ENCODE data around the gene CHGA. TPM values are rescaled to one million over a fixed set of nuclear protein-coding genes. Genes with fewer than 3 reads are reported as not detected.

The CHGA gene
- total and polyA plus RNA-seq, 2 of the 13 experiments (the other 11 are each of a cell fraction or from before 2014, with no cell fraction given): not detected

DNA sequence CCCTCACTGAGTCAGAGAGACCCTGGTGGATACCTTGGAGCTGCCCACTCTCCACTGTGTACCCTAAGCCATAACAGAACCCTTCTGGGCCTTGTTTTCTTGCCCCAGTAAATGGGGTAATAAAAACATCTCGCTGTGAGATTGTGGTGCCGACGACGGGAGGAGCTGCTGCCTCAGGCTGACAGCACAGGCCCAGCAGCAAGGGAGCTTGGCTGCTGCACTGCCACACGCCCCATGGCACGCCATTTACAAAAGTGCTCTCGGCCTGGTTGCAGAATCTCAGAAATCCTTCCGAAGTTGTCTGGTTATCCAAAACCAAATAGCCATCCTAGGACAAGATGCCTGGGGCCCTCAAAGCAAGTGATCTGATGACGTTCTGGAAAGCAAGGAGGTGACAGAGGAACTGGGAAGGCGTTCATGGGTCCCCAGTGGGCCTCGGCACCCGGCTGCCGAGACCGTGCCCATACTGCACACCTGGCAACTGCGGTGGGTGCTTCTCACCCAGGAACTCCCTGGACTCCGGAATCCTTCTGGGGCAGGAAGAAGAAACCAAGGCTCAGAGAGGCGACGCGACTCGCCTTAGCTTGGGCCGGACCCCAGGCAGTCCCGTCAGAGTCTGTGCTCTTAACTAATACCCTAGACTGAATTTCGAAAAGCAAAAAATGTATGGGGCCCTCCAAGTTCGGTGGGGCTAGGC is 26.7 kb downstream of the CHGA start (continued):
- TF ChIP-seq HNF1A (IDR thresholded peaks at IDR 0.05; ENCODE audit: low read depth) (no peak), HNF1A (CRISPR knock-in tag; IDR thresholded peaks at IDR 0.05; ENCODE audit: borderline replicate concordance) (no peak), ZSCAN5A (CRISPR knock-in tag; IDR thresholded peaks at IDR 0.05; ENCODE audit: borderline replicate concordance) (no peak), GATAD2A (CRISPR knock-in tag; IDR thresholded peaks at IDR 0.05) (no peak), FOXK1 (CRISPR knock-in tag; IDR thresholded peaks at IDR 0.05; ENCODE audit: borderline replicate concordance, low read depth) (no peak), U2AF2 (IDR thresholded peaks at IDR 0.05; ENCODE audit: low read depth, low read length) (no peak), ZNF790 (CRISPR knock-in tag; IDR thresholded peaks at IDR 0.05; ENCODE audit: borderline replicate concordance) (no peak)
- TF ChIP-seq, protein P1, sequence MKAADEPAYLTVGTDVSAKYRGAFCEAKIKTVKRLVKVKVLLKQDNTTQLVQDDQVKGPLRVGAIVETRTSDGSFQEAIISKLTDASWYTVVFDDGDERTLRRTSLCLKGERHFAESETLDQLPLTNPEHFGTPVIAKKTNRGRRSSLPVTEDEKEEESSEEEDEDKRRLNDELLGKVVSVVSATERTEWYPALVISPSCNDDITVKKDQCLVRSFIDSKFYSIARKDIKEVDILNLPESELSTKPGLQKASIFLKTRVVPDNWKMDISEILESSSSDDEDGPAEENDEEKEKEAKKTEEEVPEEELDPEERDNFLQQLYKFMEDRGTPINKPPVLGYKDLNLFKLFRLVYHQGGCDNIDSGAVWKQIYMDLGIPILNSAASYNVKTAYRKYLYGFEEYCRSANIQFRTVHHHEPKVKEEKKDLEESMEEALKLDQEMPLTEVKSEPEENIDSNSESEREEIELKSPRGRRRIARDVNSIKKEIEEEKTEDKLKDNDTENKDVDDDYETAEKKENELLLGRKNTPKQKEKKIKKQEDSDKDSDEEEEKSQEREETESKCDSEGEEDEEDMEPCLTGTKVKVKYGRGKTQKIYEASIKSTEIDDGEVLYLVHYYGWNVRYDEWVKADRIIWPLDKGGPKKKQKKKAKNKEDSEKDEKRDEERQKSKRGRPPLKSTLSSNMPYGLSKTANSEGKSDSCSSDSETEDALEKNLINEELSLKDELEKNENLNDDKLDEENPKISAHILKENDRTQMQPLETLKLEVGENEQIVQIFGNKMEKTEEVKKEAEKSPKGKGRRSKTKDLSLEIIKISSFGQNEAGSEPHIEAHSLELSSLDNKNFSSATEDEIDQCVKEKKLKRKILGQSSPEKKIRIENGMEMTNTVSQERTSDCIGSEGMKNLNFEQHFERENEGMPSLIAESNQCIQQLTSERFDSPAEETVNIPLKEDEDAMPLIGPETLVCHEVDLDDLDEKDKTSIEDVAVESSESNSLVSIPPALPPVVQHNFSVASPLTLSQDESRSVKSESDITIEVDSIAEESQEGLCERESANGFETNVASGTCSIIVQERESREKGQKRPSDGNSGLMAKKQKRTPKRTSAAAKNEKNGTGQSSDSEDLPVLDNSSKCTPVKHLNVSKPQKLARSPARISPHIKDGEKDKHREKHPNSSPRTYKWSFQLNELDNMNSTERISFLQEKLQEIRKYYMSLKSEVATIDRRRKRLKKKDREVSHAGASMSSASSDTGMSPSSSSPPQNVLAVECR (CRISPR knock-in tag; IDR thresholded peaks at IDR 0.05; ENCODE audit: borderline replicate concordance): no peak
